NOMO-1 treated with DMSO at 0.1 percent for 48 hours (cell line): Measurements from ENCODE around the gene HOMER2.
A peak's percentile ranks its signal among the peaks of the same experiment; 100 is the strongest.
"Not testable (repeated sequence)": the region's sequence is repeated elsewhere in the genome, so short reads cannot be mapped to it uniquely, and the experiment has no call there.

Experiments used
- DNase-seq: peaks from one replicate; lab custom pipeline; 2025; ENCODE audit not compliant: unreplicated experiment; lab: John Stamatoyannopoulos, UW

Gene HOMER2

DNA sequence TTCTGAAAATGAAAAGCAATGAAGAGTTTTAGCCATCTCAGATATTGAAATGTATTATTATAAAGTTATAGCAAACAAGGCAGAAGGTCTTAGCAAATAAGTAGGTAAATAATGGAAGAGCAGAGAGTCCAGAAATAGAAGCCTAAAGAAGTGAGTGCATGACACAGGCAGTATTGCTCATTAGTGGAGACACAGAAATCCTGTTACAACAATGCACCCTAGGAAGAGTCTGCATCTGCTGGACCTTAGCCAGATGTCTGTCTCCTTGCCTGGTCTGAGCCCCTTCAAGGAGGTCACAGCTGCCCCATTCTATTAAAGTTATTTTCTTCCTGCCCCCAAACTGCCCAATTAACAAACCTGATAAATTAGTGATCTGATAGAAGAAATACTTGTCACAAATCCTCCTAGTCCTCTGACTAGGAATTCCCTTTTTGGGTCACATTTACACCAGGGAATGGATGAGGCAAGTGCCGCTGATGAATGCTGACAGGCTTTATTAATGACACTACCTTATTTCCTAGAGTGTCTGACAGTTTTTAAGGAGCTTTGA, 51.9 kb downstream of the HOMER2 start:
- no peak for DNase-seq

DNA sequence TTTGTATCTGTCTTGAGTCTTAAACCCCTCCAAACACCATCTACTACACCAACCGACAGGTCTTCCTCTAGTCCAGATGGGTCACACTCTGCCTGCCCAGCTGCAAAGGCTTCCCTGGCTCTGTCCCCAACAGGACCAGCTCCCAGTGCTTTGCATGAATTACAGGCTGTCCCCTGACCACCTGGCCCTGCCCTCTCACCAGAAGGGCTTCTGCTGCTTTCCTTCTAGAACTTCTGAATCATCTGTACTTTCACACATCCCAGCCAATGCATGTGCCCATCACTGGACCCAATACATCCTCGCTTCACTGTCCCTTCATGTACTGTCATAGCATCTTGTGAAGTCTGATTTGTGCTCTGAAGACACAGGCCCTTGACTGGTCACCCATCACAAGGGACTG, 53.6 kb downstream of the HOMER2 start:
- no peak for DNase-seq

DNA sequence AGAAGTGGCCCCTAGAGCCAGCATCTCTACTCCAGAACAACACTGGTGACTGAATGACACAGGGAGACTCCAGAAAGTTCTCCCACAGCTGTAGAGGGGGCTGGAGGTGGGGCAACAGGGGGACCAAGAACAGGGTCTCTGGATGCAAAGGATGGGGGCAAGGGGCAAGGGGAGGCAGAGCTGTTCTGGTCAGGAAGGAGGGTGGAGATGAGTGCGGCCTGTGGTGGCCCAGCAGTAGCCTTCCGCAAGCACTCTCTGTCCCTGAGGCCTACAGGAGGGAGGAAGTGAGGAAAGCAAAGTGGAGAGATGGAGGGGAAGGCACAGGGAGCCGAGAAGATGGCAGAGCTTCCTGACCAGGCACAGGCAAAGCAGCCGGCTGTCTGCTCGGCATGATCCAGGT, 56.5 kb downstream of the HOMER2 start:
- no peak for DNase-seq

DNA sequence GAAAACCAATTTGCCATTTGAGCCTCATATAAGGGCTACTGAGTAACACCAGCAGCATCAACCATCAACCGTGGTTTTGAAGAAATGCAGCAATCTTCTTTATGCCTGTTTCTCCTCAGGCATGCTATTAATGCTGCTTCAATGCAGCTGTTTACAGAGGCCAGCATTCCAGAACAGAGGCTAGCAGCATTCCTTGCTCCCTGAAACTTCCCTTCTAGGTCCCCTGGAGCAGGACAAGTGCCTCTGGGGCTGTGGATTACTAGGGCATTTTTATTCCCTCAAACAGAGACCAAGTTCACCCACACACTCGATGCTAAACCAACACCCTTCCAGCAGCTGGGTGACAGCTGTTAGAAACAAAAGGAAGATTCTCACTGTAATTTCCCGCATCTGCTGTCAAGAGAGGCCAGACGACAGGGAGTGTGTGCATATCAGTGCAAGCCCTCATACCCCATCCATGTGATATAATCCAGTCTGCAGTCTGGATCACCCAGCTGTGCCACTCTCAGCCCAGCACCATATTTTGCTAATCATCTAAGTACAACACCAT, 57.5 kb downstream of the HOMER2 start:
- no peak for DNase-seq

DNA sequence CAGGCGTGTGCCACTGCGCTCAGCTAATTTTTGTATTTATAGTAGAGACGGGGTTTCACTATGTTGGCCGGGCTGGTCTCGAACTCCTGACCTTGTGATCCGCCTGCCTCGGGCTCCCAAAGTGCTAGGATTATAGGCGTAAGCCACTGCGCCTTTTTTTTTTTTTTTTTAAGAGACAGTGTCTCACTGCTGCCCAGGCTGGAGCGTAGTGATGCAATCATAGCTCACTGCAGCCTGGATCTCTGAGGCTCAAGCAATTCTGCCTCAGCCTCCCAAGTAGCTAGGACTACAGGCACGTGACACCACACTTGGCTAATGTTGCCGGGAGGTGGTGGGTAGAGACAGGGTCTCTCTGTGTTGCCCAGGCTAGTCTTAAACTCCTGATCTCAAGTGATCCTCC, 59.0 kb downstream of the HOMER2 start:
- not testable (repeated sequence) for DNase-seq

DNA sequence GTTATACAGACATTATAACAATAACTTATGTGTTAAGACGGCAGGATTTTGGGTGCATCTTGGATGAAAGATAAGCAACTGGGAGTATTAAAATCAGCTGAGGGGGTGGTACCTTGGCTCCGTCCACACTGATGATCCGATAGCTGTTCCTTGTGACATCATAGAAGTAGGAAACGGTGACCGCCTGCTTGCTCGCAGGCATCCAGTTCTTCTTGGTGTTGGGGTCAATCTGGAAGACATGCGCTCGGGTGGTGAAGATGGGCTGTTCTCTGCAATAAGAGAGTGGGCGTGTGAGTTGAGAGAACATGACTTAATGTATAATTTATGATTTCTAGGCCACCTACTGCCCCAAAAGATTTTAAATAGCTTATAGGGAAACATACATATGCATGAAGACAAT, 59.9 kb downstream of the HOMER2 start:
- DNase-seq, result no peak

DNA sequence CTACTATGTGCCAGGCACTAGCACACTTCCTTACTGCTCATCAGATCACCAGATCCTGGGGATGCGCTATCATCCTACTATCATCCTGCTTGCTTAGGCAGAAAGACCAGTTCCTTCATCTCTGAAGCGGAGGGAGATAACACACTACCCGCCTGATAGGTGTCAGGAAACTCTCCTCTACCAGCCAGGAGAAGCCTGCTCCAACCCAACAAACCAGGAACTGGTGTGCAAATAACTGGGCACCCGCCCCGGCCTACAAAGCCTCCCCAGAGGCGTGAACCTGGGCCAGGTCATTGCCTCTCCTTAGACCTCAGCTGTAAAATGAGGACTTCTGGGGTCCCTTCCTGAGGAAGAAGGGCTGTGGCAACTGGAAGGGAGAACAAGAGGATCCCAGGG, 61.5 kb downstream of the HOMER2 start:
- no peak for DNase-seq

DNA sequence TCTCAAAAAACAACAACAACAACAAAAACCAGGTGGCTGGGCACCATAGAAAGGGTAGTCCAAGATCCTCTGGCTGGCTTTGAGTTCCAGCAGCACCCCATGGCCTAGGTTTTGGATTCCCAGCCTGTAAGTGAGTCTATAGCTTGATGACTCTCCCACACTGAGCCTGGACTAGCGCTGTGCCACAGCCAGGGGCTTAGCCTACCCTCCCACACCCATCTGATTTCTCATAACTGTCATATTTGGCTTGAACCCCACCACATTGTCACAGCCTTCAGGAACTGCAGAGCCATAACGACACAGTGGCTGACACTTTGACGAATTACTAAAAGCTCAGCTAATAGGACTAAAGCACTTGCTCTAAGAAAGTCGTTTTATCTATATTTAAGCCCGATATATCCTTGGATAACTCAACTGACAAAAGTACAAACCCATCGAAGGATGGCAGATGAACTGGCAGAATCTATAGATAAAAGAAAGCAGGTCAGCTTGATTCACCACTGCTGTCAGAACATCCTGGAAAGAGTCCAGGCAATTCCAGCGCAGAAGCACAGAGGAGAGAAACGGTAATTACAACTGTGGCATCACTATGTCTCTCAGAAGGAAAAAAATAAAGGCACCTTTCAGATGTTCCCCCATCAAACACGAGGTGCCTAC, 62.1 kb downstream of the HOMER2 start:
- DNase-seq, result no peak

DNA sequence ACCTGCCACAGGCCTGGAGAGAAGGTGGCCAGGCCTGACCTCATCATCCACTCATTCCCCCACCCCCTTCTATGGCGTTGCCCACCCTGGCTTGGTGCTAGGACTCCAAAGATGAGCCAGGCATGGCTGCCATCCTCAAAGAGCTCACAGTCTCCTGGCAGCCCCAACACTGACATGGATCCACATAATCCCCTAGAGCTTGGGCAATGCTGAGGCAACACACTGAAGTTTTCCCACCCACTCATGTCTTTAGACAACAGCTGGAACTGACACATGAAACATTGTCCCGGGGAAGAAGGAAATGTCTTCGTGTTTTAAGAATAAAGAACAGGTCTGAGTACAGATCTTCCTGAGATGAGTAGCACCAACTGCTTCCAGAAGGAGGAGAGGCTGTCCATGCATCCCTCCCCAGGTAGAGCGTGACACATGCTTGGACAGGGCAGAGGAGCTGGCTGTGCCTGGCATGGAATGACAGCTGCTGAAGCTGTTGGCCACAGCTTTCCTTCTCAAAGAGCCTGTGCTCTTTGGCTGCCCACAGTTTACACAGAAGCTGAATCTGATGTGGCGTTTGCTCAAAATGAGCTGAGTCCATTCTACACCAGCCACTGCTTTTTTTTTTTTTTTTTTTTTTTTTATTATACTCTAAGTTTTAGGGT, 70.1 kb downstream of the HOMER2 start:
- DNase-seq, result no peak

DNA sequence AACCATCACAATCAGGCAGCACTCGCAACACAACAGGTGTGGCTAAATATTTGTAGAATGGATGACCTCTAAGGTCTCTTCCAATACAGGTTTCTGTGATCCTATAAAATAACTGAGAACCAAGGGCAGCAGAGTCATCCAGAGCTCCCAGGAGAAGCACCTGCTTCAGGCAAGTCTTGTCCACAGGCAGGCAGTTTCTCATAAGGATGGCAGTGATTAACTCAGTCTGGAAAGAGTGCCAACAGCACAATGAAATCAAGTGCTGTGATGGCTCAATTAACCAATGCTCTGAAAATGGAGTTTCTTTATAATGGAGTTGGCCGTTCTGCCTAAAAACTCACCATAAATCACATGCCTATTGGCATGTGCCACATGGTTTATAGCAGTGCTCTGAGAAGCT, 70.8 kb downstream of the HOMER2 start:
- no peak for DNase-seq

DNA sequence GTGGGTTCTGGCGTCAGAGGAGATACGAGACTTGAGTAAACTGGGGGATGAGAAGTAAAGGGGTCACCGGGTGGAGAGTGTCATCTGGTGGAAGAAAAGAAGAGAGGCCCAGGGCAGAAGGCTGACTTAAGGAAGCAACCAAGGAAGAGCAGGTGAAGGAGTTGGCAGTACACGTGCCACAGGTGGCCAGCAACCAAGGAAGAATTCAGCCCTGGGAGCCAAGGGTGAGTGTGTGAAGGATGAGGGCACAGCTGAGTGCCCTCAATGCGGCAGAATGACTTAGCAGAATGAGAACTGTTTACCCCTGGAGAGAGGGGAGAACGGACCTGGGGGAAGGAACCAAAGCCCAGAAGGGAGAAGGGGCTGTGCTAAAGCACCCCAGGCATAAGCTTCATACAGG, 71.8 kb downstream of the HOMER2 start:
- DNase-seq, result no peak

DNA sequence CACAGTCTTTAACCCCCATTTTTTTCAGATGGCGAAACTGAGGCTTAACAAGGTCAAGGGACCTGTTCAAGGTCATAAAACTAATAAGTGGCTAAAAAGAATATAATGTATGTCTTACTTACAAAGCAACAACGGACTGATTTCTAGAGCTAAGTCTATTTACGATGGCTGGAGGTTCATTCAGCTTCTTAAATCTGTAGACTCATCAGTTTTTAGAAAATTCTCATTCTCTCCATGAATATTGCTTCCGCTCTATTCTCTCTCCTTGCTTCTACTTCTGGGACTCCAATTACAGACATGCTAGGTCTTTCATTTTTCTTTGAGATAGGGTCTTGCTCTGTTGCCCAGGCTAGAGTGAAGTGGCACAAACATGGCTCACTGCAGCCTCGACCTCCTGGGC, 74.2 kb downstream of the HOMER2 start:
- DNase-seq, result no peak

DNA sequence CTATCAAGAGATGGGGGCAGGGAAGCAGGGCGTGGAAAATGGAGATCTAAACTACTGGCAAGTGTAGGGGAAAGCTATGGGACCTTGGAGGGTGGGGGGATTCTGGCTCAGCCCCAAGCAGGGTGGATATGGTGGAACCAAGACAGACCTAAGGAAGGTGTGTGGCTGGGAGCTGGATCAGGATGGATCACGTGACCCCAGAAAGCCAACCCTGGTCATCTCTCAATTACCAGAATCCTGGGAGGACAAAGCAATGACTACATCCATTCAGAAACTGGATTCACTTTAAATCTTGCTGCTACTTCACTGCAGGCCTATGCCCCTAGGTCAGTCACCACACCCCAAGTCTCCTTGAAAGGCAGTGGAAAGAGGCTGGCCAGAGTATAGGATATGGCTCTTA, 74.7 kb downstream of the HOMER2 start:
- DNase-seq, result no peak

DNA sequence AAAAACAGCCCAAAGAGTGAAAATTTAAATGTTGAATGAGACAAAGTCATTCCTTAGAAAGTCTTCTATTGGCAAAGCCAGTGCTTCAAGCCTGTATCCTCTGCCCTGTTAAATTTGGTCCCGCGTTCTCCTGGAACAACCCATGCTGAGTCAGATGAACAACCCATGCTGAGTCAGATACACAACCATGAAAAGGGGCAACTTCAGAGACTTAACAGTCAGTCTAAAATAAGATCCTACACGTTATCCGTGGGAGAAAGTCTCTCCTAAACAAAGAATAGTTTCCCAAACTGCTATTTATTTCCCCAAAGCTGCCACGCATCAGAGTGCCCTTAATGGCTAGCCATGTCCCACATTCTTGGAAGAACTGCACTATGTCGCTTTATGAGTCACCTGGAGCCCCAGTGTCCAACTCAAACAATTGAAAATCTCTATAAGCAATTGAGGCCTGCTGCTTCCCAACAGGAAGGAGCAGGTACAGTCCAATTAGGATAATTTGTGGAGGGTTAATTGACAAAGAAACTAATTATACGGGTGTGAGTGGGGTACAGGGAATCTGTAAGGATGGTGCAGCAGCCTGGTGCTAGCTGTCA, 77.0 kb downstream of the HOMER2 start:
- no peak for DNase-seq

DNA sequence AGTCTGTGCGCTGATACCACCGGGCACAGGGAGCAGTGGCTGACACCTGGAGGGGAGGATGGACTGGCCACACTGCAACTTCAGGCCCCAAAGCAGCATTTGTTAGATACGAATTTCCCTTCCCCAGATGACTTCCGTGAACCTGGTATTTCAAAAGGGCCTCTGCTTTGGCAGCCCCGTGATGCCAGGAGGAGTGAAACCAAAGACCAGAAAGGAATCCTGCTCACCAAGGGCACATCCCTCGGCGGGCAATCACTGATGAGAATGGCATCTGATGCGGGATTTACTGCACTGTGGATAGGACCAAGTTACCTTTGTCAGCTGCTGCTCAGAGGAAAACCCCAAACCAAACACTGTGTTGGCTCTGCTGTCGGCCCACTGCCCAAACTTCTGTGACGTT, 77.6 kb downstream of the HOMER2 start:
- DNase-seq, result no peak

DNA sequence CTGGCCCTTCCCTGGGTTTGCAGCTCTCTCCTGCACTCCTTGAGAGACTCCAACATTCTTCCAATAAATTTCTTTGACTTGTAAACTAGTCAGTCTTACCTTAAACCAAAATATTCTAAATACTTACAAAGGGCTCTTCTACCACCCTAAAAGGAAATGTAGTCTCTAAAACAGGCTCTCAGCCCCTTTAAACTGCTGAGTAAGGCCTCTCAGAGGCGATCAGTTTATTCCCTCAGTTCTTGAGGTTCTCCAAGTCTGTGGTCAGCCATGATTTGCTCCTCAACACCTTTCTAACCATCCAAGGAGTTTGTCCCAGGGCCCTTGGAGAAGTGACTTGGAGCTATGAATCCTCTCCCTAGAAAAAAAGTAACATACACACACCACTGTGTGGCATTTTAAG, 78.3 kb downstream of the HOMER2 start:
- no peak for DNase-seq

DNA sequence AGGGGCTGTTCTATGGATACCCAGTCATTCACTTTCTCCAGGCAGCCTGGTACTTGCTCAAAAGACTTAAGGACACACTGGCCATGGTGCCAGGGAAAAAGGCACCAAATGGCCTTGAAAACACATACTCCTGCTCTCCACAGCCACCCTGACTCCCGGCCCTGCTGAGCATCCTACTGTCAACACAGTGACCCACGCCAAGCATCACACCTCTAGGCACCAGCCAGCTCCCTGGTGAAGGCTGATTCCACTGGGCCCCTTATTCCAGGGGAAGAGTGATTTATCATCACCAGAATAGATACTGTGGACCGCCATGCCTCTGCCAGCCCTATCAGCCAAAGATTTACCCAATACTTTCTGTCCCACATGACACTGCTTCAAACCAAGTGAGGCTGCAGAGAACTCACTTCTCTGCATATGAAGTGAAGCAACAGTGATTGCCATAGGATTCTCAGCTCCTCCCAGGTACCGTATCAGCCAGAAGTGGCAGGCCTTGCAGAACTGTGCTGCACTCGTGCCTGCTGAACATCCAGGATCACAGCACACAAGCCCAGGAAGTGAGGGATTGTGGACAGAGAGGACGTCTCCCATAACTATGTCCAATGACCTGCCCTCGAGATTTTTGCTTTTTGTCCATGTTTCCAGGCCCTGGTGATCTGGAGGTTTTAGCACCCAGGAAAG, 79.4 kb downstream of the HOMER2 start:
- no peak for DNase-seq

DNA sequence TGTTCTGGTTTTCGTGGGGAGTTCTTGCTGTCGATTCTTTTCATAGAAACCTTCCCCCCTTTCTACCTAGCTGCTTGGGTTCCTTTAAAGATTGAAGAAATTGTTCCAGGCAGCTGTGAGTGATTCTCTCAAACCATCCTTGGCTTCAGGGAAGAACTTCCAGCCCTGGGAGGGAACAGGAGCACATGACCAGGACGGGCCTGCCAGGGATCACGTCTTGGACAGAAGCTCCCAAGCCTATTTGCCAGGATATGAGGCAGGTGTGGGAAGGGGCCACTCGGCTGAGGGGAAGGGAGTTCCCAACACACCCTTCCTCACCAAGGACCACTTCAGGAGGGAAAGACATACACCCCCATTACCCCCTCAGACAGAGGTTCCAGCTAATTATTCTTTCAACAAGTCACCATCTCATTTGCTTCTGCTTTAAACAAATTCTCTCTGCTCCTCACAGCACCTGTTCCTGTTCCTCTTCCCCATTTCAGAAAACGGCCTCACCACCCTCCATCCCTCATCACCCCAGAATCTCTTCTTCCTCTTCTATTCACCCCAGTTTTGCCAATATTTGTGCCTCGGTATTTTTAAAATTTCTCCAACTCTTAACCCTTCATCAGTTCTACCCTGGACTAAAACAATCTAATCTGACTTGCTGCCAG, 80.6 kb downstream of the HOMER2 start:
- DNase-seq, result peak; percentile 76

DNA sequence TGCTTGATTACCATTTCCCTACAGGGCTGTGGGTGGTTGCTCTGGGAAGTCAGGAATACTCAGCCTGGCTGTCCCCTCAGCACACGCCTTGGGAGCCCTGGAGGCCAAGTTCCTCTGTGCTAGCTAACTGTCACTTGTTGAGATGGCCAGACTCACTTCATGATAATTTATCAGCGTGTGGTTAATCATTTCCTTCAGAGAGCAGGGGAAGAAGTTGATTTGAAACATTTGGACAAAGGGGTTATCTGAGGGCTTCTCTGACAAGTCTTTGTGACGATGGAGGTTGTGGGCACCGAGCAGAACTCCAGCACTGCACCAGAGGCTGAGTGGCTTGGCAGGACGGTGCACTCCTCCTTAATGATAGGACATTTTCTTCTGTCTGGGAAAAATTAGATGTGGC, 81.2 kb downstream of the HOMER2 start:
- DNase-seq, result peak; percentile 88

DNA sequence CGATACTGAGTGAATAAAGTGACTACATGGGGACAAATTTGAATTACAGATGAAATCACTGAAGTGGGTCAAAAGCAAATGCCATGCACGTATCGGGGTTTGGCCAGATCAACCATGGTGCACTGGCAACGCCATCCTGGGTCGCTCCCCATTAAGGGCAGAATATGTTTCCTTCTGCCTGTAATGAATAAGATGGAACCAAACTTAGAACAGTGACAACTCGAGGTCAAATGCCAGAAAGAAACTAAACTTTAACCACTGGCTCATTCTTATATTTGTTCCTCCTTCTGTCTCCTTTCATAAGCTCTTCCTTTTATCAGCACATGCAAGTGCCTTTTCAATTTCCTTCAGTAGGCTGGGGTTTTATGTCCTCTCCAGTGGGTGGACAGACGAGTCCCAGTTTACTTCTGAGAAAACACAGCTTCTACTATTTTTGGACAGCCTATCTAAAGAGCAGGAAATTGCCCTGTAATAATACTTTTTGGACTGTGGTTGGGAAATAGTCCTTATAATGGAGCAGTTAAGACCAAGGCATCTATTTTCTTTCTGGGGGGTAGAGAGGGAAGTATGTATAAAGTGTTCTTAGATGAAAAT, 81.7 kb downstream of the HOMER2 start:
- DNase-seq, result peak; percentile 95

DNA sequence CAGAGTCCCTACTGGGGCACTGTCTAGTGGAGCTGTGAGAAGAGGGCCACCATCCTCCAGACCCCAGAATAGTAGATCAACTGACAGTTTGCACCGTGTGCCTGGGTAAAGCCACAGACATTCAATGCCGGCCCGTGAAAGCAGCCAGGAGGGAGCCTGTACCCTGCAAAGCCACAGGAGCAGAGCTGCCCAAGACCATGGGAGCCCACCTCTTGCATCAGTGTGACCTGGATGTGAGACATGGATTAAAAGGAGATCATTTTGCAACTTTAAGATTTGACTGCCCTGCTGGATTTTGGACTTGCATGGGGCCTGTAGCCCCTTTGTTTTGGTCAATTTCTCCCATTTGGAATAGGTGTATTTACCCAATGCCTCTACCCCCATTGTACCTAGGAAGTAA, 86.5 kb downstream of the HOMER2 start:
- DNase-seq, result not testable (repeated sequence)
